Astrocyte (in vitro differentiated cells and primary cell): ENCODE results near the gene LILRB3.

ENCODE experiments used
- EZH2 ChIP-seq: IDR thresholded peaks from 2 replicates; pipeline ENCODE4 v1.6.1; 2012; ENCODE audit warnings: mild to moderate bottlenecking, low read length, inconsistent platforms; ENCODE audit not compliant: insufficient read depth
- TF ChIP-seq, protein P1 (sequence below): IDR thresholded peaks from 2 replicates; pipeline ENCODE4 v1.5.1; 2011; ENCODE audit warnings: low read depth, mild to moderate bottlenecking, inconsistent platforms, low read length, moderate library complexity; ENCODE audit not compliant: insufficient read depth

DNA sequence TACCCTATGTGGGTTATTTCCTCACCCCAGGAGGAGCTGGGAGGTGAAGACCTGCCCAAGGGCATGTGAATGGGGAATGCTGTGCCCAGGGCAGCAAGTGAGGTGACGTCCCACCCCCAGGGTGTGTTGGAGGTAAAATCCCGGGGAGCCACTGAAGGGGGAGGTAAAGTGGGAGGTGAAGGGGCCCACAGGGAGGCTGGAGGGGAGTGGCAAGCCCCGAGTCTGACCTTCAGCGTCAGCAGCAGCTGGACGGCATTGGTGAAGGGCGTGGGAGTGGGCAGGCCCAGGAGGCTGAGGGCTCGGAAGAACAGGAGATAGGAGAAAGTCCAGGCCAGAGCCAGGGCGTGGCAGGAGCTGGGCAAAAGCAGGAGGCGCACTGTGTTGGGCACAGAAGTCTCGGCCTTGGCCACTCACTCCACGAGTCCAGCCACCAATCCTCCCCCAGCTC lies 35.8 kb downstream of the LILRB3 start:
- TF ChIP-seq, protein P1, sequence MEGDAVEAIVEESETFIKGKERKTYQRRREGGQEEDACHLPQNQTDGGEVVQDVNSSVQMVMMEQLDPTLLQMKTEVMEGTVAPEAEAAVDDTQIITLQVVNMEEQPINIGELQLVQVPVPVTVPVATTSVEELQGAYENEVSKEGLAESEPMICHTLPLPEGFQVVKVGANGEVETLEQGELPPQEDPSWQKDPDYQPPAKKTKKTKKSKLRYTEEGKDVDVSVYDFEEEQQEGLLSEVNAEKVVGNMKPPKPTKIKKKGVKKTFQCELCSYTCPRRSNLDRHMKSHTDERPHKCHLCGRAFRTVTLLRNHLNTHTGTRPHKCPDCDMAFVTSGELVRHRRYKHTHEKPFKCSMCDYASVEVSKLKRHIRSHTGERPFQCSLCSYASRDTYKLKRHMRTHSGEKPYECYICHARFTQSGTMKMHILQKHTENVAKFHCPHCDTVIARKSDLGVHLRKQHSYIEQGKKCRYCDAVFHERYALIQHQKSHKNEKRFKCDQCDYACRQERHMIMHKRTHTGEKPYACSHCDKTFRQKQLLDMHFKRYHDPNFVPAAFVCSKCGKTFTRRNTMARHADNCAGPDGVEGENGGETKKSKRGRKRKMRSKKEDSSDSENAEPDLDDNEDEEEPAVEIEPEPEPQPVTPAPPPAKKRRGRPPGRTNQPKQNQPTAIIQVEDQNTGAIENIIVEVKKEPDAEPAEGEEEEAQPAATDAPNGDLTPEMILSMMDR, result no peak
- no peak for TF ChIP-seq EZH2
